K562 (cell line): ENCODE results near the gene EGFR. TPM values are rescaled to one million over a fixed set of nuclear protein-coding genes. Genes with fewer than 3 reads are reported as not detected.

Experiments
- ATAC-seq: fragments of 200-7000 bp; cut with Tn5 transposase; 3 replicates; pipeline ENCODE4 v1.9.1; 2020; ENCODE audit warnings: moderate library complexity
- BruUV-seq: library from RNA; stranded (reverse); fragments of 400-500 nt; replicated peaks from 2 replicates; lab custom pipeline; 2021; lab: Mats Ljungman, UMichigan
- CTCF ChIA-PET: fragments of 300-600 bp; formaldehyde crosslinking; extraction: SDS; loops from one replicate; lab custom pipeline; 2021; ENCODE audit warnings: low intra/inter-chr PET ratio; lab: Yijun Ruan, JAX
- POLR2A ChIA-PET: fragments of 300-600, 350-650 bp; sonication (Branson Sonifier 250); formaldehyde crosslinking; extraction: SDS; loops from one replicate; lab custom pipeline; 2021; ENCODE audit warnings: antibody characterized with exemption, inconsistent platforms; lab: Yijun Ruan, JAX
- DNase-seq, 4 experiments: peaks; one replicate each; pipeline versions ENCODE4 v3.0.0 to v3.0.0-alpha.2; 2011 to 2018; ENCODE audit warnings: low spot score in 3 of 4, mixed read lengths in 3 of 4; ENCODE audit errors: extremely low read depth in 1 of 4
- FAIRE-seq: peaks from 2 replicates; lab custom pipeline; 2011; peaks lifted over from hg19 to GRCh38; lab: Jason Lieb, UNC
- H2AFZ ChIP-seq: 2 replicates; pipeline ENCODE4 v1.6.0; 2011; ENCODE audit warnings: low read depth, low read length, control low read depth, inconsistent platforms
- H3K27ac ChIP-seq: fragments of 200-600 bp; 3 replicates; pipeline ENCODE4 v1.8.0; 2011; ENCODE audit warnings: low read depth, mild to moderate bottlenecking, control low read depth, inconsistent platforms, low read length, moderate library complexity, mixed read lengths; ENCODE audit errors: extremely low read depth
- H3K27me3 ChIP-seq, 2 experiments: fragments of 300-600 bp in 1 of 2; 2 replicates in 1 of 2; 3 replicates in 1 of 2; pipeline versions ENCODE4 v1.6.0 to v1.8.0; 2011; ENCODE audit warnings: inconsistent platforms in 2 of 2, low read length in 2 of 2, mild to moderate bottlenecking in 1 of 2, mixed read lengths in 1 of 2, moderate library complexity in 1 of 2; ENCODE audit not compliant: control insufficient read depth in 2 of 2, insufficient read depth in 2 of 2
- H3K36me3 ChIP-seq: fragments of 300-600 bp; 3 replicates; pipeline ENCODE4 v1.8.0; 2011; ENCODE audit warnings: mild to moderate bottlenecking, low read length, inconsistent platforms; ENCODE audit not compliant: control insufficient read depth, insufficient read depth
- H3K4me1 ChIP-seq, 2 experiments: fragments of 200-600 bp in 1 of 2; replicated peaks in 1 of 2; 2 replicates in 1 of 2; 3 replicates in 1 of 2; pipeline versions ENCODE4 v1.5.1 to v1.8.0; 2011; ENCODE audit warnings: inconsistent platforms in 2 of 2, low read length in 2 of 2, mild to moderate bottlenecking in 1 of 2, mixed read lengths in 1 of 2, moderate library complexity in 1 of 2; ENCODE audit not compliant: control insufficient read depth in 2 of 2, insufficient read depth in 2 of 2
- H3K4me2 ChIP-seq: 2 replicates; pipeline ENCODE4 v1.6.1; 2011; ENCODE audit warnings: low read length, control low read depth, inconsistent platforms, mixed read lengths; ENCODE audit not compliant: insufficient read depth
- H3K4me3 ChIP-seq: fragments of 200-600 bp; sonication (generic), shearing (Covaris generic); 2 replicates; pipeline ENCODE4 v1.5.1; 2016; ENCODE audit warnings: control low read depth, inconsistent platforms
- H3K79me2 ChIP-seq: fragments of 200-600 bp; 3 replicates; pipeline ENCODE4 v1.8.0; 2011; ENCODE audit warnings: low read length, inconsistent platforms; ENCODE audit not compliant: control insufficient read depth, insufficient read depth
- H3K9ac ChIP-seq, 2 experiments: 2 replicates each; pipeline versions ENCODE4 v1.6.0 to v1.6.1; 2011; ENCODE audit warnings: low read depth in 2 of 2, low read length in 2 of 2, control low read depth in 1 of 2, inconsistent platforms in 1 of 2, mild to moderate bottlenecking in 1 of 2, mixed read lengths in 1 of 2; ENCODE audit not compliant: insufficient read depth in 1 of 2
- H3K9me1 ChIP-seq: one replicate; pipeline ENCODE4 v1.6.0; 2011; ENCODE audit warnings: inconsistent platforms, mild to moderate bottlenecking, low read length, moderate library complexity; ENCODE audit not compliant: control insufficient read depth, insufficient read depth
- H3K9me3 ChIP-seq: replicated peaks from 2 replicates; pipeline ENCODE4 v1.5.1; 2011; ENCODE audit warnings: low read depth, low read length, inconsistent platforms; ENCODE audit not compliant: control insufficient read depth, insufficient read depth
- H4K20me1 ChIP-seq: replicated peaks from 2 replicates; pipeline ENCODE4 v1.6.1; 2011; ENCODE audit warnings: low read length, inconsistent platforms, mixed read lengths; ENCODE audit not compliant: control insufficient read depth, insufficient read depth
- E2F8 ChIP-seq: fragments of 450-650 bp; IDR thresholded peaks from 2 replicates; pipeline ENCODE4 v1.7.1; 2018; ENCODE audit warnings: mild to moderate bottlenecking, low read depth; ENCODE audit not compliant: partially characterized antibody
- EGR1 ChIP-seq: fragments of 450-650 bp; conservative IDR thresholded peaks from 2 replicates; pipeline ENCODE4 v1.6.1; 2017; ENCODE audit warnings: mild to moderate bottlenecking
- PATZ1 ChIP-seq: fragments of 250-450 bp; sonication (Bioruptor Pico); IDR thresholded peaks from 2 replicates; pipeline ENCODE4 v1.5.0; 2020; ENCODE audit warnings: mild to moderate bottlenecking, borderline replicate concordance
- RCOR1 ChIP-seq, 2 experiments: IDR thresholded peaks; 2 replicates each; pipeline ENCODE4 v1.6.1; 2012; ENCODE audit warnings: low read depth in 2 of 2, low read length in 2 of 2, borderline replicate concordance in 1 of 2, improper control_type of control experiment in 1 of 2
- SRSF3 ChIP-seq: fragments of 200-400 bp; formaldehyde crosslinking; IDR thresholded peaks from 2 replicates; pipeline ENCODE4 v1.6.1; 2016; ENCODE audit warnings: mild to moderate bottlenecking, low read length, moderate library complexity; ENCODE audit not compliant: insufficient read depth
- TEAD4 ChIP-seq, 2 experiments: sonication (generic) in 1 of 2; formaldehyde crosslinking in 1 of 2; IDR thresholded peaks; 2 replicates each; pipeline versions ENCODE4 v1.6.1 to v1.8.0; 2012 to 2022; ENCODE audit warnings: borderline replicate concordance in 1 of 2, inconsistent platforms in 1 of 2, low read length in 1 of 2, mild to moderate bottlenecking in 1 of 2, missing genetic modification reagents in 1 of 2
- ZC3H8 ChIP-seq: fragments of 450-650 bp; IDR thresholded peaks from 2 replicates; pipeline ENCODE4 v1.6.1; 2017
- ZNF717 ChIP-seq: fragments of 250-450 bp; sonication (Bioruptor Pico); IDR thresholded peaks from 2 replicates; pipeline ENCODE4 v1.5.0; 2021
- WGBS: fragments of 100-300 bp; shearing (Covaris generic); methylation state at CpG from one replicate; pipeline ENCODE4 v1.1.6; 2016; ENCODE audit warnings: low coverage, mixed read lengths; ENCODE audit not compliant: insufficient coverage; ENCODE audit errors: missing lambda C conversion rate; 5-methylcytosine and 5-hydroxymethylcytosine counted together
- in situ Hi-C: fragments of 300-500 bp; cut with MboI; formaldehyde crosslinking; loops from 4 replicates; pipeline ENCODE4 v1.15.0; 2018; ENCODE audit warnings: inconsistent platforms, mixed read lengths
- intact Hi-C: fragments of 100-400 bp; cut with micrococcal nuclease; formaldehyde crosslinking; loops from 2 replicates; pipeline ENCODE4 v1.14.2; 2022
- polyA plus RNA-seq, 8 experiments: library from polyadenylated mRNA; depleted of rRNA in 4 of 8; stranded (reverse) in 5 of 8; unstranded in 3 of 8; fragments of >200 nt; fragmentation: Nextera tagmentation in 2 of 8; fragmentation: Illumina TruSeq in 1 of 8; extraction: Ambion mirVana in 2 of 8; extraction: Trizol in 1 of 8; gene quantifications; 2 replicates each; pipeline versions ENCODE4 v1.2.1 to v1.2.3, GENCODE V29; 2011 to 2014; ENCODE audit warnings: inconsistent platforms in 1 of 8, missing spikeins in 1 of 8
- total RNA-seq, 7 experiments: library from RNA; depleted of rRNA in 6 of 7; stranded (reverse); fragments of >200 nt in 6 of 7; fragmentation: Illumina TruSeq in 2 of 7; extraction: Trizol in 2 of 7; gene quantifications; 2 replicates each; pipeline versions ENCODE4 v1.2.1 to v1.2.3, GENCODE V29; 2011 to 2021; ENCODE audit warnings: low replicate concordance in 1 of 7

The EGFR gene
- total and polyA plus RNA-seq, 9 of the 15 experiments (the other 6 are each of a cell fraction or from before 2014, with no cell fraction given), result 0.13 TPM; not detected in 8

- no peaks in the 10 kb centered on the region for H3K79me2 ChIP-seq
Measured at GRCh38 chr7:55078465-55079372, 59.9 kb downstream of the EGFR start.

GRCh38 chr7:55080000-55080623, 61.3 kb downstream of the EGFR start:
- no peaks in the 10 kb centered on the region for H3K9me3 ChIP-seq
- no peak overlapping the region for H3K27ac ChIP-seq
- H3K79me2 ChIP-seq, result no peaks in the 10 kb centered on the region
- CTCF ChIA-PET, result no interaction called here
- in situ Hi-C loops (no loop called here), intact Hi-C loops (no loop called here)
- no peaks in the 10 kb centered on the region for H4K20me1 ChIP-seq
- POLR2A ChIA-PET, result interaction anchor here (1.0 kb wide), 1 partner anchor 13 kb away, joined by 3 read pairs; no protein-coding TSS in a partner anchor
- H3K9ac ChIP-seq, result no peak overlapping the region
- no peak overlapping the region for H3K4me3 ChIP-seq
- DNase-seq (no peak), ATAC-seq (no peak), FAIRE-seq (no peak)
- peaks cover 8 to 23% of the 10 kb centered on the region in 2 experiments; a peak in 4 of 5 replicates for H3K27me3 ChIP-seq
- no peaks in the 10 kb centered on the region for H3K36me3 ChIP-seq
- BruUV-seq, result no TSS peak
- H2AFZ ChIP-seq, result no peak overlapping the region
- no peaks in the 10 kb centered on the region for H3K9me1 ChIP-seq
- peaks cover 0 to 9% of the 10 kb centered on the region in 2 experiments; a peak in 1 of 5 replicates for H3K4me1 ChIP-seq
- H3K4me2 ChIP-seq, result no peak overlapping the region
- TF ChIP-seq TEAD4 (IDR thresholded peaks at IDR 0.05; ENCODE audit: low read length) (no peak), TEAD4 (CRISPR knock-in tag; IDR thresholded peaks at IDR 0.05; ENCODE audit: borderline replicate concordance) (no peak), ZC3H8 (no peak), PATZ1 (CRISPR knock-in tag) (no peak), E2F8 (no peak), SRSF3 (no peak), RCOR1 (IDR thresholded peaks at IDR 0.05; ENCODE audit: borderline replicate concordance in 1 of 2, low read depth in 2 of 2, low read length in 2 of 2) (no peak)

More at GRCh38 chr7:55078465-55079372, 59.9 kb downstream of the EGFR start:
- no peaks in the 10 kb centered on the region for H3K36me3 ChIP-seq
- no peak overlapping the region for H3K4me2 ChIP-seq
- no peak overlapping the region for H3K9ac ChIP-seq
- no peaks in the 10 kb centered on the region for H3K9me1 ChIP-seq
- no peaks in the 10 kb centered on the region for H4K20me1 ChIP-seq
- FAIRE-seq (no peak), DNase-seq (peak; percentile 13 to 18 (median 17))
- H3K9me3 ChIP-seq, result no peaks in the 10 kb centered on the region
- intact Hi-C loops, result no loop called here
- 4% methylated on average over 36 of the region's 42 CpGs for WGBS
- H3K4me1 ChIP-seq, result peaks cover 0 to 9% of the 10 kb centered on the region in 2 experiments; a peak in 2 of 5 replicates
- H3K4me3 ChIP-seq, result no peak overlapping the region
- CTCF ChIA-PET, result no interaction called here
- H3K27ac ChIP-seq, result no peak overlapping the region
- in situ Hi-C loops, result no loop called here
- peak; percentile 42 for TF ChIP-seq EGR1
- TF ChIP-seq ZNF717 (CRISPR knock-in tag), result no peak
- TF ChIP-seq, all 486 proteins: peak for 1
- ATAC-seq, result peak; percentile 75
- H3K27me3 ChIP-seq, result peaks cover 6 to 23% of the 10 kb centered on the region in 2 experiments; a peak in 4 of 5 replicates
- no peak overlapping the region for H2AFZ ChIP-seq
- POLR2A ChIA-PET, result interaction anchor here (1.0 kb wide), 1 partner anchor 12 kb away, joined by 3 read pairs; no protein-coding TSS in a partner anchor
- BruUV-seq, result no TSS peak
